Neural cell (in vitro differentiated cells): ENCODE measurements around the gene TMEM247.

Experiments used
- EP300 ChIP-seq: fragments of 450-650 bp; conservative IDR thresholded peaks from 2 replicates; pipeline ENCODE4 v1.6.1; 2014; ENCODE audit warnings: antibody characterized with exemption, mild to moderate bottlenecking, moderate library complexity; ENCODE audit not compliant: poor library complexity, severe bottlenecking
- EZH2 ChIP-seq: fragments of 200-600, 300-800 bp; shearing (Covaris generic), sonication (generic); IDR thresholded peaks from 2 replicates; pipeline ENCODE4 v1.6.1; 2014; ENCODE audit warnings: antibody characterized with exemption, low read length, borderline replicate concordance, mild to moderate bottlenecking; ENCODE audit not compliant: insufficient read depth, poor library complexity, severe bottlenecking
- POLR2AphosphoS5 ChIP-seq: IDR thresholded peaks from 2 replicates; pipeline ENCODE4 v1.6.1; 2012
- RAD21 ChIP-seq: fragments of 450-650 bp; conservative IDR thresholded peaks from 2 replicates; pipeline ENCODE4 v1.6.1; 2014; ENCODE audit warnings: antibody characterized with exemption, mild to moderate bottlenecking, moderate library complexity
- REST ChIP-seq: IDR thresholded peaks from 2 replicates; pipeline ENCODE4 v1.6.1; 2012; ENCODE audit warnings: borderline replicate concordance
- SMC3 ChIP-seq: fragments of 450-650 bp; conservative IDR thresholded peaks from 2 replicates; pipeline ENCODE4 v1.6.1; 2014; ENCODE audit warnings: antibody characterized with exemption, mild to moderate bottlenecking, moderate library complexity; ENCODE audit not compliant: poor library complexity
- TF ChIP-seq, protein P1 (sequence below): fragments of 450-650 bp; IDR thresholded peaks from 2 replicates; pipeline ENCODE4 v1.5.1; 2014; ENCODE audit warnings: antibody characterized with exemption, mild to moderate bottlenecking, moderate library complexity; ENCODE audit not compliant: poor library complexity, severe bottlenecking

DNA sequence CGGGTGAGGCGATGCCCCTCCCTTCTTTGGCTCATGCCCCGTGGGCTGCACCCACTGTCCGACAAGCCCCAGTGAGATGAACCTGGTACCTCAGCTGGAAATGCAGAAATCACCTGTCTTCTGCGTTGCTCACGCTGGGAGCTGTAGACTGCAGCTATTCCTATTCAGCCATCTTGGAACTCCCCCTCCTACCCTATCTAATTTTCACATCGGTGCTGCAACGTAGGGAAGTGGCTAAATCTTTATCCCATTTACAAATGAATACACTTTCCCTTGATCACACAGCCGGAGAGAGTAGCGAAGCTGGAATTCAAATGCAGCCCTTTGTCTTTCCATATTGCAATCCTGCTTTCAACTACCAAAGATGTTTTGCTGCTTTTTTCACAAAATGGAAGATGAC, 1.4 kb upstream of the TMEM247 start:
- TF ChIP-seq SMC3: no peak
- TF ChIP-seq, protein P1, sequence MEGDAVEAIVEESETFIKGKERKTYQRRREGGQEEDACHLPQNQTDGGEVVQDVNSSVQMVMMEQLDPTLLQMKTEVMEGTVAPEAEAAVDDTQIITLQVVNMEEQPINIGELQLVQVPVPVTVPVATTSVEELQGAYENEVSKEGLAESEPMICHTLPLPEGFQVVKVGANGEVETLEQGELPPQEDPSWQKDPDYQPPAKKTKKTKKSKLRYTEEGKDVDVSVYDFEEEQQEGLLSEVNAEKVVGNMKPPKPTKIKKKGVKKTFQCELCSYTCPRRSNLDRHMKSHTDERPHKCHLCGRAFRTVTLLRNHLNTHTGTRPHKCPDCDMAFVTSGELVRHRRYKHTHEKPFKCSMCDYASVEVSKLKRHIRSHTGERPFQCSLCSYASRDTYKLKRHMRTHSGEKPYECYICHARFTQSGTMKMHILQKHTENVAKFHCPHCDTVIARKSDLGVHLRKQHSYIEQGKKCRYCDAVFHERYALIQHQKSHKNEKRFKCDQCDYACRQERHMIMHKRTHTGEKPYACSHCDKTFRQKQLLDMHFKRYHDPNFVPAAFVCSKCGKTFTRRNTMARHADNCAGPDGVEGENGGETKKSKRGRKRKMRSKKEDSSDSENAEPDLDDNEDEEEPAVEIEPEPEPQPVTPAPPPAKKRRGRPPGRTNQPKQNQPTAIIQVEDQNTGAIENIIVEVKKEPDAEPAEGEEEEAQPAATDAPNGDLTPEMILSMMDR: no peak
- no peak for TF ChIP-seq EP300
- TF ChIP-seq EZH2: no peak
- no peak for TF ChIP-seq REST
- no peak for TF ChIP-seq POLR2AphosphoS5
- TF ChIP-seq RAD21: no peak
